Lower leg skin (tissue), 3 donors: ENCODE measurements around the gene CLASRP.

Experiments used
- POLR2A ChIP-seq, 2 donors: fragments of 450-650 bp; IDR thresholded peaks; one replicate each; pipeline ENCODE4 v1.6.1; 2016 to 2017; ENCODE audit warnings: antibody characterized with exemption in 2 of 2, mild to moderate bottlenecking in 1 of 2, moderate library complexity in 1 of 2
- TF ChIP-seq, protein P1 (sequence below), 3 donors: fragments of 450-650 bp; IDR thresholded peaks; one replicate each; pipeline ENCODE4 v1.5.1; 2016; ENCODE audit warnings: antibody characterized with exemption in 3 of 3, mild to moderate bottlenecking in 3 of 3, moderate library complexity in 2 of 3

DNA sequence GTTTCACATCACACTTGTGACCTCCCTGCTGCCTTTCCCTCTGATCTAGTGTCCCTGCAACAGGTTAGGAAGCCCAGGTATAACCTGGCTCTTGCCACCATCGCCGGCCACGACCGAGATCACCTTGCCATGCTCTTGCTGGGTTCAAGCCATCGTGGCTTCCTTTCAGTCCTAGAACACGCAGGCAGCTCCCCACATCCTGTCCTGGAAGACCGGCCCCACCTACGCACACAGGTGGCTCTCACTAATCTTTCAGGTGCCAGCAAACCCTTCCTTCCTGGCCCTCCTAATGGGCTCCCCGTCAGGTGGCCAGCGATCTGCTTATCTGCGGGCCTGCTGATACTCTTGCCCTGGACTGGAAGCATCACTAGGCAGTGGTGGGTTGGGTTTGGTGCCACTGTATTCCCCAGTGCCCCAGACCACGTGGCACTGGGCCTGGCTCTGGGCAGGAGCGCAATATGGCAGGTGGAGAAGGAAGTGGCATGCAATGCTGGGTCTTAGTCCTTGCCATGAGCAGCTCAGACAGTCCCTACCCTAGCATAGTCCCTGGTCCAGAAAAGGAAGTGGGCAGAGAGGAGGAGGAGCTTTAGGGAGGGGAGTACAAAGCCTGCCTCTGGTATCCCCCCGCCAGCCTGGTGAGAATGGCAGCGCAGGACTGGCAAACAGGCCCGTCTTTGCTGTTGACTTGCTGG lies 66.0 kb downstream of the CLASRP start:
- TF ChIP-seq, protein P1, sequence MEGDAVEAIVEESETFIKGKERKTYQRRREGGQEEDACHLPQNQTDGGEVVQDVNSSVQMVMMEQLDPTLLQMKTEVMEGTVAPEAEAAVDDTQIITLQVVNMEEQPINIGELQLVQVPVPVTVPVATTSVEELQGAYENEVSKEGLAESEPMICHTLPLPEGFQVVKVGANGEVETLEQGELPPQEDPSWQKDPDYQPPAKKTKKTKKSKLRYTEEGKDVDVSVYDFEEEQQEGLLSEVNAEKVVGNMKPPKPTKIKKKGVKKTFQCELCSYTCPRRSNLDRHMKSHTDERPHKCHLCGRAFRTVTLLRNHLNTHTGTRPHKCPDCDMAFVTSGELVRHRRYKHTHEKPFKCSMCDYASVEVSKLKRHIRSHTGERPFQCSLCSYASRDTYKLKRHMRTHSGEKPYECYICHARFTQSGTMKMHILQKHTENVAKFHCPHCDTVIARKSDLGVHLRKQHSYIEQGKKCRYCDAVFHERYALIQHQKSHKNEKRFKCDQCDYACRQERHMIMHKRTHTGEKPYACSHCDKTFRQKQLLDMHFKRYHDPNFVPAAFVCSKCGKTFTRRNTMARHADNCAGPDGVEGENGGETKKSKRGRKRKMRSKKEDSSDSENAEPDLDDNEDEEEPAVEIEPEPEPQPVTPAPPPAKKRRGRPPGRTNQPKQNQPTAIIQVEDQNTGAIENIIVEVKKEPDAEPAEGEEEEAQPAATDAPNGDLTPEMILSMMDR (IDR thresholded peaks at IDR 0.05), result no peak
- TF ChIP-seq POLR2A (IDR thresholded peaks at IDR 0.05), result no peak
